Panc1 (cell line): Measurements from ENCODE around the gene H1-8. TPM values are rescaled to one million over a fixed set of nuclear protein-coding genes. Genes with fewer than 3 reads are reported as not detected.

Source experiments
- ATAC-seq: fragments of 200-7000 bp; cut with Tn5 transposase; 2 replicates; pipeline ENCODE4 v1.9.1; 2020; ENCODE audit warnings: mild to moderate bottlenecking, moderate library complexity
- BruUV-seq: library from RNA; stranded (reverse); fragments of 400-500 nt; replicated peaks from 2 replicates; lab custom pipeline; 2021; lab: Mats Ljungman, UMichigan
- CTCF ChIA-PET: fragments of 300-600 bp; sonication (Branson Sonifier 250); formaldehyde crosslinking; loops from one replicate; lab custom pipeline; 2022; ENCODE audit warnings: antibody characterized with exemption; lab: Charles Lee
- POLR2A ChIA-PET: fragments of 300-600 bp; sonication (Branson Sonifier 250); formaldehyde crosslinking; loops from one replicate; lab custom pipeline; 2022; ENCODE audit warnings: antibody characterized with exemption; lab: Charles Lee
- DNase-seq: peaks from one replicate; pipeline ENCODE4 v3.0.0-alpha.2; 2010; ENCODE audit warnings: low read depth, low spot score
- H3K27ac ChIP-seq: 2 replicates; pipeline ENCODE4 v1.5.1; 2011; ENCODE audit warnings: mild to moderate bottlenecking, low read length, inconsistent platforms
- H3K27me3 ChIP-seq: fragments of 200-500 bp; sonication (Bioruptor generic); 2 replicates; pipeline ENCODE4 v1.6.0; 2014; ENCODE audit warnings: low read length, inconsistent platforms; ENCODE audit not compliant: control insufficient read depth, insufficient read depth
- H3K36me3 ChIP-seq: fragments of 200-500 bp; sonication (Bioruptor generic); 2 replicates; pipeline ENCODE4 v1.5.1; 2014; ENCODE audit warnings: inconsistent platforms, mild to moderate bottlenecking, low read length, moderate library complexity; ENCODE audit not compliant: control insufficient read depth, insufficient read depth
- H3K4me1 ChIP-seq: 2 replicates; pipeline ENCODE4 v1.5.1; 2011; ENCODE audit warnings: inconsistent platforms, mild to moderate bottlenecking, low read length, moderate library complexity; ENCODE audit not compliant: control insufficient read depth, insufficient read depth
- H3K4me3 ChIP-seq, 2 experiments: 2 replicates each; pipeline ENCODE4 v1.5.1; 2011 to 2012; ENCODE audit warnings: low read depth in 2 of 2, low read length in 2 of 2, mild to moderate bottlenecking in 2 of 2, inconsistent platforms in 1 of 2, moderate library complexity in 1 of 2
- H3K9me3 ChIP-seq: fragments of 200-500 bp; sonication (Bioruptor generic); 2 replicates; pipeline ENCODE4 v1.5.1; 2014; ENCODE audit warnings: low read depth, mild to moderate bottlenecking, inconsistent platforms, low read length, moderate library complexity; ENCODE audit not compliant: control insufficient read depth, insufficient read depth
- CTCF ChIP-seq: fragments of 450-650 bp; IDR thresholded peaks from 2 replicates; pipeline ENCODE4 v1.5.1; 2017; ENCODE audit warnings: mild to moderate bottlenecking
- POLR2AphosphoS5 ChIP-seq: IDR thresholded peaks from 2 replicates; pipeline ENCODE4 v1.6.1; 2012; ENCODE audit warnings: mild to moderate bottlenecking, low read depth, low read length, moderate library complexity
- SIN3A ChIP-seq: IDR thresholded peaks from 2 replicates; pipeline ENCODE4 v1.6.1; 2012; ENCODE audit warnings: low read depth, mild to moderate bottlenecking, low read length, moderate library complexity, borderline replicate concordance; ENCODE audit not compliant: insufficient read depth
- TCF7L2 ChIP-seq: IDR thresholded peaks from 2 replicates; pipeline ENCODE4 v1.6.1; 2011; ENCODE audit warnings: mild to moderate bottlenecking, low read depth, low read length, inconsistent platforms
- in situ Hi-C: cut with HindIII; loops from 2 replicates; pipeline ENCODE4 v1.10.0; 2016; ENCODE audit warnings: low sequenced_read_pairs, low pct_unique_long_range_greater_than_20kb
- intact Hi-C: fragments of 100-400 bp; cut with micrococcal nuclease; formaldehyde crosslinking; loops from one replicate; pipeline ENCODE4 v1.10.0; 2022; ENCODE audit not compliant: unreplicated experiment
- total RNA-seq: library from RNA; stranded (reverse); gene quantifications from one replicate; pipeline ENCODE4 v1.2.1, GENCODE V29; 2021; ENCODE audit not compliant: unreplicated experiment
- TF ChIP-seq, protein P1 (sequence below), 2 experiments: IDR thresholded peaks; 2 replicates each; pipeline ENCODE4 v1.6.1; 2011 to 2012; ENCODE audit warnings: low read depth in 2 of 2, control low read depth in 1 of 2, low read length in 1 of 2, mild to moderate bottlenecking in 1 of 2, moderate library complexity in 1 of 2; ENCODE audit not compliant: insufficient read depth in 1 of 2

The H1-8 gene
- total RNA-seq, 1 experiment from 2014 or later = not detected

GRCh38 chr3:129584631-129585030, 41.7 kb downstream of the H1-8 start:
- H3K4me1 ChIP-seq = peaks cover 26% of the 10 kb centered on the region
- ChIA-PET CTCF (no interaction called here), POLR2A (no interaction called here)
- ATAC-seq = no peak
- no peaks in the 10 kb centered on the region for H3K9me3 ChIP-seq
- TF ChIP-seq, protein P1, sequence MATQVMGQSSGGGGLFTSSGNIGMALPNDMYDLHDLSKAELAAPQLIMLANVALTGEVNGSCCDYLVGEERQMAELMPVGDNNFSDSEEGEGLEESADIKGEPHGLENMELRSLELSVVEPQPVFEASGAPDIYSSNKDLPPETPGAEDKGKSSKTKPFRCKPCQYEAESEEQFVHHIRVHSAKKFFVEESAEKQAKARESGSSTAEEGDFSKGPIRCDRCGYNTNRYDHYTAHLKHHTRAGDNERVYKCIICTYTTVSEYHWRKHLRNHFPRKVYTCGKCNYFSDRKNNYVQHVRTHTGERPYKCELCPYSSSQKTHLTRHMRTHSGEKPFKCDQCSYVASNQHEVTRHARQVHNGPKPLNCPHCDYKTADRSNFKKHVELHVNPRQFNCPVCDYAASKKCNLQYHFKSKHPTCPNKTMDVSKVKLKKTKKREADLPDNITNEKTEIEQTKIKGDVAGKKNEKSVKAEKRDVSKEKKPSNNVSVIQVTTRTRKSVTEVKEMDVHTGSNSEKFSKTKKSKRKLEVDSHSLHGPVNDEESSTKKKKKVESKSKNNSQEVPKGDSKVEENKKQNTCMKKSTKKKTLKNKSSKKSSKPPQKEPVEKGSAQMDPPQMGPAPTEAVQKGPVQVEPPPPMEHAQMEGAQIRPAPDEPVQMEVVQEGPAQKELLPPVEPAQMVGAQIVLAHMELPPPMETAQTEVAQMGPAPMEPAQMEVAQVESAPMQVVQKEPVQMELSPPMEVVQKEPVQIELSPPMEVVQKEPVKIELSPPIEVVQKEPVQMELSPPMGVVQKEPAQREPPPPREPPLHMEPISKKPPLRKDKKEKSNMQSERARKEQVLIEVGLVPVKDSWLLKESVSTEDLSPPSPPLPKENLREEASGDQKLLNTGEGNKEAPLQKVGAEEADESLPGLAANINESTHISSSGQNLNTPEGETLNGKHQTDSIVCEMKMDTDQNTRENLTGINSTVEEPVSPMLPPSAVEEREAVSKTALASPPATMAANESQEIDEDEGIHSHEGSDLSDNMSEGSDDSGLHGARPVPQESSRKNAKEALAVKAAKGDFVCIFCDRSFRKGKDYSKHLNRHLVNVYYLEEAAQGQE (IDR thresholded peaks at IDR 0.05; ENCODE audit: insufficient read depth in 1 of 2, low read depth in 2 of 2, low read length in 1 of 2) = no peak
- TF ChIP-seq TCF7L2 (no peak), CTCF (no peak), POLR2AphosphoS5 (no peak), SIN3A (no peak)
- no TSS peak for BruUV-seq
- intact Hi-C loops (no loop called here), in situ Hi-C loops (no loop called here)
- peaks cover 10% of the 10 kb centered on the region for H3K36me3 ChIP-seq
- no peak overlapping the region for H3K27ac ChIP-seq
- H3K27me3 ChIP-seq = no peaks in the 10 kb centered on the region
- no peak for DNase-seq
- H3K4me3 ChIP-seq = no peak overlapping the region

DNA sequence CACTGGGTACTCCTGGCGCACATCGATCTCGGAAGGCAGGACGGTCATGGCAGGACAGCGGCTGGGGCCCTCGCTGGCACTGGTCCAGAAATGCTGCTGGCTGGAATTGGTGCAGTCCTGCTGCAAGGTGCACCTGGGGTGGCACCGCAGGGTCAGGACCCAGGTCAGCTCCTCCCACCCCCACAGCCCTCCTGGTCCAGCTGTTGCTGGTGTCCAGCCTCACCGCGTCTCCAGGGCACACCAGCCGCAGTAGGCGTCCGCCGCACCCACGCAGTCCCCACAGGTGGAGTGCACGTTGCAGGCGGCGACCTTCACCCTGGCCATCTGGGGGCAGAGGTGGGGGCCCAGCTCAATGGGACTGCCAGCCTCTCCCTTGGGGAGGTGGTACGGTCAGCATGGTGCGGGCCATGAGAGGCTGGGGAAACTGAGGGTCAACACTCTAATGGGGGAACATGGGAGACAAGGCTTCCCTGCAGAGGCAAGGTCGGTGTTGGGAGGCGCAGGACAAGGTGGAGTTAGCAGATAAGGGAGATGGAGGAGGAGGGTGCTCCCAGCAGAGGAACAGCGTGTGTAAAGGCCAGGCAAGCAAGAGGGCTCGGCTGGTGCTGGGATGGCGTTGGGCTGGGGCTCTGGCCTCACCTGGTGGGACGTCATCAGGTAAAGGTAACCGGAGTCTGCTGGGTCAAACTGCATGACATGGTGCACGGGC, 43.1 kb downstream of the H1-8 start:
- no peak for DNase-seq
- intact Hi-C loops (no loop called here), in situ Hi-C loops (no loop called here)
- BruUV-seq = no TSS peak
- H3K4me1 ChIP-seq = peaks cover 41% of the 10 kb centered on the region
- no peak overlapping the region for H3K4me3 ChIP-seq
- no peak for TF ChIP-seq TCF7L2
- TF ChIP-seq, protein P1 (IDR thresholded peaks at IDR 0.05; ENCODE audit: insufficient read depth in 1 of 2, low read depth in 2 of 2, low read length in 1 of 2) = peak in 1 of 2 experiments; percentile 72; a peak in 2 of 4 replicates
- H3K27me3 ChIP-seq = no peaks in the 10 kb centered on the region
- ATAC-seq = no peak
- H3K9me3 ChIP-seq = no peaks in the 10 kb centered on the region
- ChIA-PET CTCF (no interaction called here), POLR2A (no interaction called here)
- H3K27ac ChIP-seq = no peak overlapping the region
- H3K36me3 ChIP-seq = peaks cover 10% of the 10 kb centered on the region
